ENCODE data around the gene SYPL2.

DNA sequence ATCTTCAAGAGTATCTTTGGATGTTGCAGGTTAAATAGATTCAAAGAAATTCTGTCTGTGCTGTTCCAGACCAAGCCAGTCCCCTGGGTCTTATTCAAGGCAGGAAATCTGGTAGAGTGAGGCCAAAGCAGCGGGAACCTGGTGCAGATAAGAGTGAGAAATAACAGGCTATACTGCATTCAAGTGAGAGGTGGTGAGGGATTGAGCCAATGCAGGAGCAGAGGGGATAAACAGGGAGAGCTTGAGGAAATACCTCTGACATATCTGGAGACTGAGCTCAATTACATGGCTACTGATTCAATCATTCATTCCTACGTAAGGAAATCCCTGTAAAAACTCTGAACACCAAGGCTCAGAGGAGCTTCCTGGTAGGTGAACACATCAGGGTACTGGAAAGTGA is 22.9 kb upstream of the SYPL2 start:
- TF ChIP-seq CTCF (IDR thresholded peaks at IDR 0.05), result no peak
- no peak for TF ChIP-seq EZH2 (IDR thresholded peaks at IDR 0.05)

All from neural progenitor cell (in vitro differentiated cells).